ENCODE data around the gene AIG1.

The AIG1 gene

DNA sequence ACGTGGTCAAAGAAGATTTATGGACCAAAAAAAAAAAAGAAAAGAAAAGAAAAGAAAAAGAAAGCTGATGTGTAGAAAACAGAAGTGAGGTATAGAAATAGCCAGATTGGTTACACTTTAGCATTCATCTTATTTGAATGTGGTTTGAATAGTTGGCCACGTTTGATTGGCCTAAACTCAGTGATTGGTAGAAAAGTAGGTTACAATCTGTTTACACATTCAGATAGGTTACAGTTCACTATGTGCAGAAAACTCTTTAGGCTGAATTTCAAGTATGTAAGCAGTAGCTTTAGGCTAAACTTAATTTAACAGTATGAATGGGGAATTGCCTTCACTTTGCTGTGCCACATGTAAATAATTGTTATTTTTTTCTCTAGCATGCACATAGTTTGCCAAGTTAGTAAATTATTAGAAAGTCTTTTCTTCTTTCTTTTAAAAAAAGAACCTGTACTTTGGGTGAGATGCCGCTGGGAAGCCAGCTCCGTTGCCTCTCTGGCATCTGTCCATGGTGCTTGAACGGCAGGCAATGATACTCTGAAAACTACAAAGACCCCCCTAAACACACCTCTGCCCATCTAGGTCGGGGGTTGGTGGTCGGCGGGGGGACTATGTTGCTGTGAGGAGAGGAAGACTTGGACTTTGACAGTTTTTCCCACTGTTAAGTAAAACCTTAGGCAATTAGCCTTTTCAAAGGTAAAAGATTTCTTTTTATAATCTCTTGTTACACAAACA is 173.0 kb downstream of the AIG1 start:
- DNase-seq (ENCODE audit: extremely low read depth, insufficient read length) = no peak
- Histone ChIP-seq H3K36me3 (ENCODE audit: control insufficient read depth, insufficient read depth, low read length) (no peaks in the 10 kb centered on the region), H3K4me3 (replicated peaks; ENCODE audit: low read depth, low read length) (no peak overlapping the region), H3K27me3 (replicated peaks; ENCODE audit: control insufficient read depth, insufficient read depth, low read length) (no peaks in the 10 kb centered on the region)
- TF ChIP-seq, protein P1, sequence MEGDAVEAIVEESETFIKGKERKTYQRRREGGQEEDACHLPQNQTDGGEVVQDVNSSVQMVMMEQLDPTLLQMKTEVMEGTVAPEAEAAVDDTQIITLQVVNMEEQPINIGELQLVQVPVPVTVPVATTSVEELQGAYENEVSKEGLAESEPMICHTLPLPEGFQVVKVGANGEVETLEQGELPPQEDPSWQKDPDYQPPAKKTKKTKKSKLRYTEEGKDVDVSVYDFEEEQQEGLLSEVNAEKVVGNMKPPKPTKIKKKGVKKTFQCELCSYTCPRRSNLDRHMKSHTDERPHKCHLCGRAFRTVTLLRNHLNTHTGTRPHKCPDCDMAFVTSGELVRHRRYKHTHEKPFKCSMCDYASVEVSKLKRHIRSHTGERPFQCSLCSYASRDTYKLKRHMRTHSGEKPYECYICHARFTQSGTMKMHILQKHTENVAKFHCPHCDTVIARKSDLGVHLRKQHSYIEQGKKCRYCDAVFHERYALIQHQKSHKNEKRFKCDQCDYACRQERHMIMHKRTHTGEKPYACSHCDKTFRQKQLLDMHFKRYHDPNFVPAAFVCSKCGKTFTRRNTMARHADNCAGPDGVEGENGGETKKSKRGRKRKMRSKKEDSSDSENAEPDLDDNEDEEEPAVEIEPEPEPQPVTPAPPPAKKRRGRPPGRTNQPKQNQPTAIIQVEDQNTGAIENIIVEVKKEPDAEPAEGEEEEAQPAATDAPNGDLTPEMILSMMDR (IDR thresholded peaks at IDR 0.05; ENCODE audit: insufficient read depth, low read length, poor library complexity, severe bottlenecking) = no peak

DNA sequence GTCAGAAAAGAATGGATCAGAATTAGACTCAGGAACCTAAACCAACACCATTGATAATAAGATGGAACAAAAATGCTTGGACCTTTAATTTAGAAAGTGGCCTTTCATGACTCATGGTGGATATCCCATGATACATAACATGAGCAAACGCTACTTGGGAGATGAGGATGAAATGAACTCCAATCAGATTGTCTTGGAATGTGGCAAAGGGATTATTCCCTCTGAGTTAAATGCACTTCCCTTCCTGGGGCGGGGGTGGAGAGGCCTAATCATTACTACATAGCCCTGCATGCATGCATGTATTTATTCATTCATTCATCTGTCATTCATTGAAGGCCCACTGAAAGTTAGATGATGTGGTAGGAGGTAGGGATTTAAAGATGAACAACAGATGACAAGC is 174.0 kb downstream of the AIG1 start:
- Histone ChIP-seq H3K4me3 (replicated peaks; ENCODE audit: low read depth, low read length) (no peak overlapping the region), H3K36me3 (ENCODE audit: control insufficient read depth, insufficient read depth, low read length) (no peaks in the 10 kb centered on the region), H3K27me3 (replicated peaks; ENCODE audit: control insufficient read depth, insufficient read depth, low read length) (no peaks in the 10 kb centered on the region)
- TF ChIP-seq, protein P1 (IDR thresholded peaks at IDR 0.05; ENCODE audit: insufficient read depth, low read length, poor library complexity, severe bottlenecking) = no peak
- no peak for DNase-seq (ENCODE audit: extremely low read depth, insufficient read length)

GRCh38 chr6:143236151-143236798 is 175.6 kb downstream of the AIG1 start:
- TF ChIP-seq, protein P1 (IDR thresholded peaks at IDR 0.05; ENCODE audit: insufficient read depth, low read length, poor library complexity, severe bottlenecking) = no peak
- no peak overlapping the region for H3K4me3 ChIP-seq (replicated peaks; ENCODE audit: low read depth, low read length)
- DNase-seq (ENCODE audit: extremely low read depth, insufficient read length) = no peak
- H3K27me3 ChIP-seq (replicated peaks; ENCODE audit: control insufficient read depth, insufficient read depth, low read length) = no peaks in the 10 kb centered on the region
- H3K36me3 ChIP-seq (ENCODE audit: control insufficient read depth, insufficient read depth, low read length) = no peaks in the 10 kb centered on the region

DNA sequence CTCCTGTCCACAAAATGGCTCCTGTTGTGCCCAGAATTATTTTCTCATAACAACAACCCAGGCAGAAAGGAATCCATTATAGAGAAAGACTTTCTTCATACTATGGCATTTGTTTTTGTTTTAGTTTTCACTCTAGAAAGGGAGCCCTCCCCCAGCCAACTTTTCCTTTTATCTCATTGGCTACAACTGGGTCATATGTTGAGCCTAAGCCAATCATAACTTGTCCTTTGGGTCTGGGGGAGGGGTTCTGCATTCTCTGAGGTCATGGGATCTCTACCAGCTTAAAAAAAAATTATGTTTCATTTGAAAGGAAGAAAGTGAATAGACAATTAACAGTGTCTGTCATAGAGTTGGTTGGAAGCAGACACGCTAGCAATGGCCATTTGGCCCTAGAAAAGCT is 177.6 kb downstream of the AIG1 start:
- Histone ChIP-seq H3K27me3 (replicated peaks; ENCODE audit: control insufficient read depth, insufficient read depth, low read length) (no peaks in the 10 kb centered on the region), H3K4me3 (replicated peaks; ENCODE audit: low read depth, low read length) (no peak overlapping the region), H3K36me3 (ENCODE audit: control insufficient read depth, insufficient read depth, low read length) (no peaks in the 10 kb centered on the region)
- no peak for DNase-seq (ENCODE audit: extremely low read depth, insufficient read length)
- TF ChIP-seq, protein P1 (IDR thresholded peaks at IDR 0.05; ENCODE audit: insufficient read depth, low read length, poor library complexity, severe bottlenecking) = no peak

DNA sequence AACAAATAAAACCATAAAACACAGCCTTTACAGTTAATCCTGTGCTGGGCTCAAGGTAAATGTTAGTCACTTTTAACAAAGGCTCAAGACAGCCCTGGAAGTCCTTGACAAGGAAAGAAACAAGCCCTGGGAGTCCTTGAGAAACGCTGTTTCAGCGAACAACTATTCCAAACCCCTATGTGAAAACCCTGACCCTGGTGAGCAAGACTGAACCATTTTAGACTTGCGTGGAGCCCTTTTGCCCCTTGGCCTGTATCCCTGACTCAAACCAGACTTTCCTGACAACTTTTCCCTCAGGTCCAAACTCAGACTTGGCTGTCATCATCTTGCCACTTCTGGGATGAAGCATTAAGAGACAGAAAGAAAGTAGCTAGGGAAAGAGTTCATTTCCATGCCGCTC is 180.4 kb downstream of the AIG1 start:
- DNase-seq (ENCODE audit: extremely low read depth, insufficient read length) = no peak
- Histone ChIP-seq H3K36me3 (ENCODE audit: control insufficient read depth, insufficient read depth, low read length) (no peaks in the 10 kb centered on the region), H3K4me3 (replicated peaks; ENCODE audit: low read depth, low read length) (no peak overlapping the region), H3K27me3 (replicated peaks; ENCODE audit: control insufficient read depth, insufficient read depth, low read length) (no peaks in the 10 kb centered on the region)
- TF ChIP-seq, protein P1 (IDR thresholded peaks at IDR 0.05; ENCODE audit: insufficient read depth, low read length, poor library complexity, severe bottlenecking) = no peak
